Measurements from ENCODE around the gene FERMT3.

Gene FERMT3

GRCh38 chr11:64262271-64263002, 55.9 kb downstream of the FERMT3 start:
- Mint-ChIP-seq H3K4me1 (ENCODE audit: low read depth) (peaks cover 11% of the 10 kb centered on the region), H3K27me3 (no peaks in the 10 kb centered on the region), H3K36me3 (ENCODE audit: low read depth) (peaks cover 60% of the 10 kb centered on the region), H3K9me3 (no peaks in the 10 kb centered on the region), H3K27ac (no peak overlapping the region), H3K4me3 (no peak overlapping the region)
- DNase-seq: no peak

DNA sequence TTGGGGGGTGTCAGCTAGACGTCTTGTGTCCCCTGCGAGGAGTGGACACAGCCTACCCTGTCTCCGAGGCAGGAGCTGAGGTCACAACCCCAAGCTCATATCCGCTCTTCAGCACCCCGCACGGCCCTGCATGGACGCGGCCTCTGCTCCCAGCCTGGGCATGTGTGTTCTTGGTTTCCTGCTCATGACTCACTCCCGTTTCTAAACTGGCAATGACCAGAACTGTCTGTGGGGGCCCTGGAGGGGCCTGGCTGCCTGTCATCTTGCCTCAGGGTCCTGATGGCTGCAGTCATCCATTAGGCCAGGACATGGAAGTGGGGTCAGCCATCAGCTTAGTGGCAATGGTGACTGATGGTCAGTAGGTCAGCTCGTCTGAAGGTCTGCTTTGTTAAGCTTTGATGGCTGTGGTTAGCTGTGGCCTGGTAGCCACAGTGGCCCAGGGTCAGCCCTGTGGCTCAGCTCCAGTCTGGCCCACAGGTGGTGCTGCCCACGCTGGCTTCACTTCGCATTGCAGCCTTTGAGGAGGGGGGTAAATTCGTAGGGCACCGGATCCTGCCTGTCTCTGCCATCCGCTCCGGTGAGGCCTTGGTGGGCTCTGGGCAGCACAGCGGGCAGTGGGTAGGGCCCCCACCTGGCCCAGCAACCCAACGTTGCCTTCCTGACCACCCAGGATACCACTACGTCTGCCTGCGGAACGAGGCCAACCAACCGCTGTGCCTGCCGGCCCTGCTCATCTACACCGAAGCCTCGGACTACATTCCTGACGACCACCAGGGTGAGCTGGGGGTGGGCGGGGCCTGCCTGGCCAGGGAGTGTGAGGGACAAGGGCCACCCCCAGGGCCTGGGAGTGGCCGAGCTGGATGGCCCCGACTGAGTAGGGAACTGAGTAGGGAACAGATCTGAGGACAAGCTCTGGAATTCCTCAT, 56.8 kb downstream of the FERMT3 start:
- Mint-ChIP-seq H3K4me1 (ENCODE audit: low read depth) (peaks cover 16% of the 10 kb centered on the region), H3K27me3 (no peaks in the 10 kb centered on the region), H3K27ac (no peak overlapping the region), H3K36me3 (ENCODE audit: low read depth) (peaks cover 55% of the 10 kb centered on the region), H3K4me3 (no peak overlapping the region), H3K9me3 (no peaks in the 10 kb centered on the region)
- DNase-seq: no peak

DNA sequence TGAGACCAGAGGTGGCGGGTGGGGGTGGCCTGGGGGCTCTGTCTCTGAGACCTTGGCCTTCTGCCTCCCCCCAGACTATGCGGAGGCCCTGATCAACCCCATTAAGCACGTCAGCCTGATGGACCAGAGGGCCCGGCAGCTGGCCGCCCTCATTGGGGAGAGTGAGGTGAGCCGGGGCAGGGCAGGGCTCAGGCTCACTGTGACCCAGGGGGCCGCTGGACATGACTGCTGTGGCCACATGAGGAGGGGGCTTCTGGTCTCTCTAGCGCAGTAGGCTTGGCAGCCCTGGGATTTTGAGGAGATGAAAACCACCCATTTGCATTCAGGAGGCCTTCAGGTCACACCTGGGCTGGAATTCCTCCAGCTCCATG, 57.4 kb downstream of the FERMT3 start:
- H3K27ac Mint-ChIP-seq: no peak overlapping the region
- no peak for DNase-seq
- no peaks in the 10 kb centered on the region for H3K9me3 Mint-ChIP-seq
- peaks cover 22% of the 10 kb centered on the region for H3K4me1 Mint-ChIP-seq (ENCODE audit: low read depth)
- no peaks in the 10 kb centered on the region for H3K27me3 Mint-ChIP-seq
- H3K4me3 Mint-ChIP-seq: no peak overlapping the region
- H3K36me3 Mint-ChIP-seq (ENCODE audit: low read depth): peaks cover 55% of the 10 kb centered on the region

DNA sequence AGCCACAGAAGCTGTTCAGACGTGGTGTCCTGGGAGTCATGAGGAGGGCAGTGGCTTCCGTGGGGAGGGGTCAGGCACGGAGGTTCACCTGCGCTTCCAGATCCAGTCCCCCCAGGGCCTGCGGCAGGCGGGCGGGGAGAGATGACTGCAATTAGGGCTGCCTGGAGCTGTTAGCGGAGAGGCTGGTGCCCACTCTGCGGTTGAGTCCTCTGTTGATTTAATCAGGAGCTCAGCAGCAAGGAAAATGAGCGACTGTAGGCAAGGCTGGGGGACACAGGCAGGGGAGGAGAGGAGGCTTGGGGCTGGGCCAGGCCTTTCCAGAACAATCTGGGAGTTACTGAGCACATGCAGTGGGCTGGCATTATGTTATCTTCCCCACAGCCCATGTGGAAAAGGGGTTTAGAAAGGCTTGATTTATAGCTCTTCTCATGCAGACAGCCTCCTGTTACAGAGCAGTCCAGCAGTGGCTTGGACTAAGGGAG, 57.9 kb downstream of the FERMT3 start:
- Mint-ChIP-seq H3K4me3 (no peak overlapping the region), H3K9me3 (no peaks in the 10 kb centered on the region), H3K27ac (peak overlapping the region; percentile 61), H3K27me3 (no peaks in the 10 kb centered on the region), H3K36me3 (ENCODE audit: low read depth) (peaks cover 54% of the 10 kb centered on the region), H3K4me1 (ENCODE audit: low read depth) (peaks cover 22% of the 10 kb centered on the region)
- DNase-seq: no peak

DNA sequence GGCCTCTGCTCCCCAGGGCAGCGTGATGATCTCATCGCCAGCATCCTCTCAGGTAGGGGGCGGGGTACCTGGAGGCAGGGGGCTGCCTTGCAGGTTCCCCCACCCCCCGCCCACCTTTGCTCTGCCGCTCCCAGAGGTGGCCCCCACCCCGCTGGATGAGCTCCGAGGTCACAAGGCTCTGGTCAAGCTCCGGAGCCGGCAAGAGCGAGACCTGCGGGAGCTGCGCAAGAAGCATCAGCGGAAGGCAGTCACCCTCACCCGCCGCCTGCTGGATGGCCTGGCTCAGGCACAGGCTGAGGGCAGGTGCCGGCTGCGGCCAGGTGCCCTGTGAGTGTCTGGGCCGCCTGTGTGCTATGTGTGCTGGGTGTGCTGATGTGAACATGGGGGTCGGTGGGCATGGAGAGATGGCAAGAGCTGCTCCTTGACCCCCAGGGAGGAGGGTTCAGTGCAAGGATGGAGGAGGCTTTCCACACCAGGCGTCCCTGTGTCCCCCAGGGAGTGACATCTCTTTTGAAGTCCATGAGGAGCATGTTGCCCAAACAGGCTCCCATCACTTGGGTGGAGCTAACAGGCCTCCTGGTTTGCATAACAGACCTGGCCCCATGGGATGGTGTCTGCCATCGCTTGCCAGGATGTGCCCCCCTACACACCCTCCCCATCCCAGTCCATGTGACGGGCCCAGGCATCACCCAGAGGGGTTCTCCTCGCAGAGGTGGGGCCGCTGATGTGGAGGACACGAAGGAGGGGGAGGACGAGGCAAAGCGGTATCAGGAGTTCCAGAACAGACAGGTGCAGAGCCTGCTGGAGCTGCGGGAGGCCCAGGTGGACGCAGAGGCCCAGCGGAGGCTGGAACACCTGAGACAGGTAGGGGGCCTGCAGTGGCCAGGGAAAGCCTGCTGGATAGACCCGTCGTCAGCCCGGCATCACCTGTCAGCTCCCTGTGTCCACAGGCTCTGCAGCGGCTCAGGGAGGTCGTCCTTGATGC, 58.9 kb downstream of the FERMT3 start:
- H3K27ac Mint-ChIP-seq: no peak overlapping the region
- no peak for DNase-seq
- peaks cover 15% of the 10 kb centered on the region for H3K4me1 Mint-ChIP-seq (ENCODE audit: low read depth)
- peaks cover 52% of the 10 kb centered on the region for H3K36me3 Mint-ChIP-seq (ENCODE audit: low read depth)
- no peaks in the 10 kb centered on the region for H3K9me3 Mint-ChIP-seq
- no peak overlapping the region for H3K4me3 Mint-ChIP-seq
- H3K27me3 Mint-ChIP-seq: no peaks in the 10 kb centered on the region

GRCh38 chr11:64266339-64266738, 59.8 kb downstream of the FERMT3 start:
- peaks cover 51% of the 10 kb centered on the region for H3K36me3 Mint-ChIP-seq (ENCODE audit: low read depth)
- H3K4me3 Mint-ChIP-seq: no peak overlapping the region
- H3K9me3 Mint-ChIP-seq: no peaks in the 10 kb centered on the region
- H3K27ac Mint-ChIP-seq: no peak overlapping the region
- H3K4me1 Mint-ChIP-seq (ENCODE audit: low read depth): peaks cover 15% of the 10 kb centered on the region
- H3K27me3 Mint-ChIP-seq: no peaks in the 10 kb centered on the region
- no peak for DNase-seq

DNA sequence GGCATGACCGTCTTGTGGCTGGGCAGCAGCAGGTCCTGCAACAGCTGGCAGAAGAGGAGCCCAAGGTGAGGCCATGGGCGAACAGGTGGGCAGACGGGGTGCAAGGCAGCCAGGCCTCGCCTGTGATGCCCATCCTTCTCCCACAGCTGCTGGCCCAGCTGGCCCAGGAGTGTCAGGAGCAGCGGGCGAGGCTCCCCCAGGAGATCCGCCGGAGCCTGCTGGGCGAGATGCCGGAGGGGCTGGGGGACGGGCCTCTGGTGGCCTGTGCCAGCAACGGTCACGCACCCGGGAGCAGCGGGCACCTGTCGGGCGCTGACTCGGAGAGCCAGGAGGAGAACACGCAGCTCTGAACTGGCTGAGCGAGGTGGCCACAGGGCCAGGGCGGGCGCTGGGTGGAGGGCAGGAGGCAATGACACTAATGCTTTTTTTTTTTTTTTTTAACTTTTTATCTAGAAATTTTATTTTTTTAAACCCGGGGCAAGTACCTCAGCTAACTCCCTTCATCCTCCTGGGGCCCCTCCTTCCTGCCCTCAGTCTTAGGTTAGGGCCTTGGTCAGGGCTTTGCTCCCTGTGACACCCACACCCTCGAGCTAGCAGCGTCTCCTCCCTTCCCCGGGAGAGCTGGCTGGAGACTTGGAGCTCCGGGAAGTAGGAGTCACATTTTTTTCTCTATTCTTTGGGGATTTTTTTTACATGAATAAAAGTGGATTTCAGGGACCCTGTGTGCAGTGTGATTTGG, 60.9 kb downstream of the FERMT3 start:
- Mint-ChIP-seq H3K27me3 (no peaks in the 10 kb centered on the region), H3K36me3 (ENCODE audit: low read depth) (peaks cover 48% of the 10 kb centered on the region), H3K4me3 (no peak overlapping the region), H3K27ac (peak overlapping the region; percentile 99), H3K4me1 (ENCODE audit: low read depth) (peaks cover 22% of the 10 kb centered on the region), H3K9me3 (no peaks in the 10 kb centered on the region)
- no peak for DNase-seq

DNA sequence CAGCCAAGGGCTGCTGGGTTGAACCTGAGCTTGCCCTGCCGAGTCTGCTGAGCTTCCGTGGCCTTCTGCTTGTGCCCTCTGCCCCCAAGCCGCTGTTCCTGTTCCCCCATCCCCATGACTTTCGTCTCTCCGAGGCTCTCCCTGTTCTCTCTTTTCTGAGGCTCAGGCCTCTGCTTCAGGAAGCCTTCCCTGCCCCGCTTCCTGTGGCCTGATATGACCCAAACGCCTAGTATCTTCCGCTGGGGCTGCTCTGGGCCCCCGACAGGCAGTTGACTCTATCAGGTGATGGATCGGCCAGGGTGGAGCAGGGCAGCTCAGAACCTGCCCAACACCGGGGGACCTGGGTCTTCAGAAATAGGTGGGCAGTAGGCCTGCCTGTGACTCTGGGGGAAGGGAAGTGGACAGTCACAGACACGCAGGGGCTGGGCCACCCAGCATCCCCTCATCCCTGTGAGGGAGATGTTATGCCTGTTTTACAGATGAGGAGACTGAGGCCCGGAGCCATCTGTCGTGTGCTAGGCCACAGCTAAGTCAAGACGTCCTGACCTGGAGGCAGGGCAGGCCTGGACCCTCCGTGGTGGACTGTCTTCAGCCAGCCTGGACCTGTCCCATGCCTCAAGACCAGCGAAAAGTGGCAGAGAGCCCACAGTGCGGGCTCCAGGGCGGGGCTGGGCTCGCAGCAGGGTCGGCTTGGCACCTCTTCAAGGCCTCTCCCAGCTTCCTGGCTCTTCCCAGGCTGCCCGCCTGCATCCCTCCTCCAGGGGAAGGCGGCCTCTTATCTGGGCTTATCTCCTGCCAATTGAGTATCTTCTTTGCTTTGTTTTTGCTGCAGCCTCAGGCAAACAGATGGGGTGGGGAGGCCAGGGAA, 61.7 kb downstream of the FERMT3 start:
- Mint-ChIP-seq H3K27ac (peak overlapping the region; percentile 99), H3K27me3 (no peaks in the 10 kb centered on the region), H3K9me3 (no peaks in the 10 kb centered on the region), H3K4me3 (peak overlapping the region; percentile 98), H3K4me1 (ENCODE audit: low read depth) (peaks cover 25% of the 10 kb centered on the region), H3K36me3 (ENCODE audit: low read depth) (peaks cover 42% of the 10 kb centered on the region)
- no peak for DNase-seq

- peaks cover 25% of the 10 kb centered on the region for H3K4me1 Mint-ChIP-seq (ENCODE audit: low read depth)
- peak; percentile 45 for DNase-seq
- H3K9me3 Mint-ChIP-seq: no peaks in the 10 kb centered on the region
- H3K4me3 Mint-ChIP-seq: peak overlapping the region; percentile 98
- no peaks in the 10 kb centered on the region for H3K27me3 Mint-ChIP-seq
- H3K36me3 Mint-ChIP-seq (ENCODE audit: low read depth): peaks cover 42% of the 10 kb centered on the region
- peak overlapping the region; percentile 99 for H3K27ac Mint-ChIP-seq
Observed at GRCh38 chr11:64268893-64269539, 62.5 kb downstream of the FERMT3 start.

DNA sequence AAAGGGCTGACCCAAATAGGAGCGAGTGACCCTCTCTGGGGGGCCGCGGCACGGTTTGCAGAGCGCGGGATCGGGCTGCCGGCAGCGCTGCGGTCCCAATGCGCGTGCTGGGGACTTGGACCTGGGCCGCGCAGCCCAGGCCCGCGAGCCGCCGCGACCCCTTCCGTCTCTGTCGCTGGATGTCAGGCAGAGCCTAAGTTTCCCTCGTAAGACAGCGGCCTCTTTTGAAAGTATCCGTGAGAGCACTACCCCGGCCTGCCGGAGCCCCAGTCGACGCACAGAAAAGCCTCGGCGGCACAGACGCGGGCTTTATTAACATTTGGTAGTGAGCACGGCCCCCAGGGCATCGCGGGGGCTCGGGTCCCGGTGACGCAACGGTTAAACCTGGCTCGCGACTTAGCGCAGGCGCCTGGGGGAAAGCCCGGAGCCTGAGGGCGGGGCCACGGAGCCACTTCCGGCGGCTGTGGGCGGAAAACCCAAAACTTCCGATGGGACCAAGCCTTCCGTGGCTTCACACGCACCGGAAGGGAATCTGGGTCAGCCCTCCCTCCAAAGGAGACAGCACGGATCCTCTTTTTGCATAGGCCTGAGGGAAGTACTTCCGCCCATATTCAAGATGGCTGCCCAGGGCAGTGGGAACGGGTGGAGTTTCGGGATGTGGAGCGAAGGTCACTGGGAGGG, 63.2 kb downstream of the FERMT3 start:
- H3K4me1 Mint-ChIP-seq (ENCODE audit: low read depth): peaks cover 25% of the 10 kb centered on the region
- H3K27me3 Mint-ChIP-seq: no peaks in the 10 kb centered on the region
- peak; percentile 99 for DNase-seq
- H3K4me3 Mint-ChIP-seq: peak overlapping the region; percentile 98
- peak overlapping the region; percentile 99 for H3K27ac Mint-ChIP-seq
- H3K9me3 Mint-ChIP-seq: no peaks in the 10 kb centered on the region
- H3K36me3 Mint-ChIP-seq (ENCODE audit: low read depth): peaks cover 39% of the 10 kb centered on the region
